Measurements from ENCODE around the gene SLC25A34. TPM values are rescaled to one million over a fixed set of nuclear protein-coding genes. Genes with fewer than 3 reads are reported as not detected.

The SLC25A34 gene
- polyA plus RNA-seq, 1 of the 3 experiments (the other 2 are of a cell fraction), result 1.4 TPM

DNA sequence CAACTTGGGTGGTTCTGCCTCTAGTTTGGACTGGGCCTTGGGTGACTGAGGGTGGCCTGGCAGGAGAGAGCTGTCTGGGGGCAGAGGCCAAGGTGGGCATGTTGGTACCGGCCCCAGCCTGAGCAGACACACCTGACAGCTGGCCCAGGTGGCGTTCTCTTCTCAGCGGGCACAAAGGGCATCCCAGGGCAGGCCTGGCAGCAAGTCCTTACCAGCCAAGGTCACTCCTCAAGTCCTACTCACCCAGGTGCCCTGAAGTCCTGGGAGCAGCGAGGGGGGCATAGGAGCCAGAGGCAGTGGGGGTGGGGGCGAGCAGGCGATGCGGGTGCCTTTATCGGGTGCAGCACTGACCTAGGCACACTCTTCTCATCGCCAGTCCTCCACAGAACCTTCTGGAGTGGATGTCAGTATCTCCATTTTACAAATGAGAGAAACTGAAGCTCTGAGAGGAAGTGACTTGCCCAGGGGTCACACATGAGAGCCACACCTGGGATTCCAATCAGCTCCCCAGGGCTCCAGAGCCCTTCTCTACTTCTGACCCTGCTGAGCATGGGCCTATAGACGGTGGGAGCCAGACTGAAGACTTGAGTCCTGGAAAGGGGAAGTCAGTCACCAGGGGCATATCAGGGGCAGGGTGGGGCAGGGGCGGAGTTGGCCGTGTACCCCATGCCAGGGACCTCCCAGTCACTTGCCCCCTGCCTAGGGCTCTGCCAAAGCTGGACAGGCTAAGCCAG lies 587 bp upstream of the SLC25A34 start:
- CTCF ChIA-PET, result interaction anchor here (1.5 kb wide), 1 partner anchor 20 kb away, joined by 3 read pairs; no protein-coding TSS in a partner anchor
- DNase-seq, result no peak

More for the DNA sequence above, 587 bp upstream of the SLC25A34 start:
- no peak overlapping the region for H3K4me3 ChIP-seq (ENCODE audit: low read depth in 2 of 2, low read length in 1 of 2)
- H3K4me1 ChIP-seq (ENCODE audit: control insufficient read depth in 1 of 2, insufficient read depth in 2 of 2, low read depth in 1 of 2, low read length in 1 of 2), result peaks cover 0 to 37% of the 10 kb centered on the region in 2 experiments; a peak in 1 of 4 replicates
- H3K36me3 ChIP-seq (replicated peaks in 1 of 2; ENCODE audit: control insufficient read depth in 1 of 2, insufficient read depth in 2 of 2, low read length in 1 of 2), result peaks cover 0 to 39% of the 10 kb centered on the region in 2 experiments
- WGBS (ENCODE audit: low lambda C conversion rate), result 95% methylated on average over 7 of the region's 12 CpGs
- no peaks in the 10 kb centered on the region for H3K9me3 ChIP-seq
- H3K9me2 ChIP-seq, result no peaks in the 10 kb centered on the region
- POLR2A ChIA-PET, result no interaction called here
- no peaks in the 10 kb centered on the region for H3K79me2 ChIP-seq (ENCODE audit: insufficient read depth)
- no peak overlapping the region for H2AFZ ChIP-seq (ENCODE audit: low read depth)
- no peak overlapping the region for H3K4me2 ChIP-seq
- TF ChIP-seq, protein P1, sequence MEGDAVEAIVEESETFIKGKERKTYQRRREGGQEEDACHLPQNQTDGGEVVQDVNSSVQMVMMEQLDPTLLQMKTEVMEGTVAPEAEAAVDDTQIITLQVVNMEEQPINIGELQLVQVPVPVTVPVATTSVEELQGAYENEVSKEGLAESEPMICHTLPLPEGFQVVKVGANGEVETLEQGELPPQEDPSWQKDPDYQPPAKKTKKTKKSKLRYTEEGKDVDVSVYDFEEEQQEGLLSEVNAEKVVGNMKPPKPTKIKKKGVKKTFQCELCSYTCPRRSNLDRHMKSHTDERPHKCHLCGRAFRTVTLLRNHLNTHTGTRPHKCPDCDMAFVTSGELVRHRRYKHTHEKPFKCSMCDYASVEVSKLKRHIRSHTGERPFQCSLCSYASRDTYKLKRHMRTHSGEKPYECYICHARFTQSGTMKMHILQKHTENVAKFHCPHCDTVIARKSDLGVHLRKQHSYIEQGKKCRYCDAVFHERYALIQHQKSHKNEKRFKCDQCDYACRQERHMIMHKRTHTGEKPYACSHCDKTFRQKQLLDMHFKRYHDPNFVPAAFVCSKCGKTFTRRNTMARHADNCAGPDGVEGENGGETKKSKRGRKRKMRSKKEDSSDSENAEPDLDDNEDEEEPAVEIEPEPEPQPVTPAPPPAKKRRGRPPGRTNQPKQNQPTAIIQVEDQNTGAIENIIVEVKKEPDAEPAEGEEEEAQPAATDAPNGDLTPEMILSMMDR (IDR thresholded peaks at IDR 0.05), result no peak
- TF ChIP-seq MXI1 (IDR thresholded peaks at IDR 0.05; ENCODE audit: low read depth, low read length) (no peak), POLR2AphosphoS5 (IDR thresholded peaks at IDR 0.05; ENCODE audit: low read depth, low read length) (no peak), YY1 (IDR thresholded peaks at IDR 0.05; ENCODE audit: low read depth) (no peak), TAF1 (IDR thresholded peaks at IDR 0.05; ENCODE audit: borderline replicate concordance, low read depth, low read length) (no peak), FOSL2 (IDR thresholded peaks at IDR 0.05; ENCODE audit: borderline replicate concordance, low read depth) (no peak), RFX5 (IDR thresholded peaks at IDR 0.05; ENCODE audit: low read length) (no peak)
- TF ChIP-seq, protein P2, sequence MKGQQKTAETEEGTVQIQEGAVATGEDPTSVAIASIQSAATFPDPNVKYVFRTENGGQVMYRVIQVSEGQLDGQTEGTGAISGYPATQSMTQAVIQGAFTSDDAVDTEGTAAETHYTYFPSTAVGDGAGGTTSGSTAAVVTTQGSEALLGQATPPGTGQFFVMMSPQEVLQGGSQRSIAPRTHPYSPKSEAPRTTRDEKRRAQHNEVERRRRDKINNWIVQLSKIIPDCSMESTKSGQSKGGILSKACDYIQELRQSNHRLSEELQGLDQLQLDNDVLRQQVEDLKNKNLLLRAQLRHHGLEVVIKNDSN (IDR thresholded peaks at IDR 0.05; ENCODE audit: borderline replicate concordance, low read depth), result no peak
- TF ChIP-seq, protein P3, sequence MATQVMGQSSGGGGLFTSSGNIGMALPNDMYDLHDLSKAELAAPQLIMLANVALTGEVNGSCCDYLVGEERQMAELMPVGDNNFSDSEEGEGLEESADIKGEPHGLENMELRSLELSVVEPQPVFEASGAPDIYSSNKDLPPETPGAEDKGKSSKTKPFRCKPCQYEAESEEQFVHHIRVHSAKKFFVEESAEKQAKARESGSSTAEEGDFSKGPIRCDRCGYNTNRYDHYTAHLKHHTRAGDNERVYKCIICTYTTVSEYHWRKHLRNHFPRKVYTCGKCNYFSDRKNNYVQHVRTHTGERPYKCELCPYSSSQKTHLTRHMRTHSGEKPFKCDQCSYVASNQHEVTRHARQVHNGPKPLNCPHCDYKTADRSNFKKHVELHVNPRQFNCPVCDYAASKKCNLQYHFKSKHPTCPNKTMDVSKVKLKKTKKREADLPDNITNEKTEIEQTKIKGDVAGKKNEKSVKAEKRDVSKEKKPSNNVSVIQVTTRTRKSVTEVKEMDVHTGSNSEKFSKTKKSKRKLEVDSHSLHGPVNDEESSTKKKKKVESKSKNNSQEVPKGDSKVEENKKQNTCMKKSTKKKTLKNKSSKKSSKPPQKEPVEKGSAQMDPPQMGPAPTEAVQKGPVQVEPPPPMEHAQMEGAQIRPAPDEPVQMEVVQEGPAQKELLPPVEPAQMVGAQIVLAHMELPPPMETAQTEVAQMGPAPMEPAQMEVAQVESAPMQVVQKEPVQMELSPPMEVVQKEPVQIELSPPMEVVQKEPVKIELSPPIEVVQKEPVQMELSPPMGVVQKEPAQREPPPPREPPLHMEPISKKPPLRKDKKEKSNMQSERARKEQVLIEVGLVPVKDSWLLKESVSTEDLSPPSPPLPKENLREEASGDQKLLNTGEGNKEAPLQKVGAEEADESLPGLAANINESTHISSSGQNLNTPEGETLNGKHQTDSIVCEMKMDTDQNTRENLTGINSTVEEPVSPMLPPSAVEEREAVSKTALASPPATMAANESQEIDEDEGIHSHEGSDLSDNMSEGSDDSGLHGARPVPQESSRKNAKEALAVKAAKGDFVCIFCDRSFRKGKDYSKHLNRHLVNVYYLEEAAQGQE (IDR thresholded peaks at IDR 0.05; ENCODE audit: low read depth, low read length), result no peak
- TF ChIP-seq, protein P4, sequence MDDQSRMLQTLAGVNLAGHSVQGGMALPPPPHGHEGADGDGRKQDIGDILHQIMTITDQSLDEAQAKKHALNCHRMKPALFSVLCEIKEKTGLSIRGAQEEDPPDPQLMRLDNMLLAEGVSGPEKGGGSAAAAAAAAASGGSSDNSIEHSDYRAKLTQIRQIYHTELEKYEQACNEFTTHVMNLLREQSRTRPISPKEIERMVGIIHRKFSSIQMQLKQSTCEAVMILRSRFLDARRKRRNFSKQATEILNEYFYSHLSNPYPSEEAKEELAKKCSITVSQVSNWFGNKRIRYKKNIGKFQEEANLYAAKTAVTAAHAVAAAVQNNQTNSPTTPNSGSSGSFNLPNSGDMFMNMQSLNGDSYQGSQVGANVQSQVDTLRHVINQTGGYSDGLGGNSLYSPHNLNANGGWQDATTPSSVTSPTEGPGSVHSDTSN (IDR thresholded peaks at IDR 0.05), result no peak
- H3K9ac ChIP-seq, result no peak overlapping the region
- H3F3A ChIP-seq (replicated peaks; ENCODE audit: insufficient read depth), result no peaks in the 10 kb centered on the region
- no peaks in the 10 kb centered on the region for H4K20me1 ChIP-seq (ENCODE audit: insufficient read depth)
- H3K27me3 ChIP-seq (ENCODE audit: insufficient read depth), result no peaks in the 10 kb centered on the region
- peak overlapping the region in 1 of 2 experiments; percentile 34; a peak in 1 of 4 replicates for H3K27ac ChIP-seq (ENCODE audit: low read depth in 2 of 2, low read length in 1 of 2)

Data from SK-N-SH (cell line).